ENCODE measurements around the gene INTS3. TPM values are rescaled to one million over a fixed set of nuclear protein-coding genes. Genes with fewer than 3 reads are reported as not detected.

The INTS3 gene, protein sequence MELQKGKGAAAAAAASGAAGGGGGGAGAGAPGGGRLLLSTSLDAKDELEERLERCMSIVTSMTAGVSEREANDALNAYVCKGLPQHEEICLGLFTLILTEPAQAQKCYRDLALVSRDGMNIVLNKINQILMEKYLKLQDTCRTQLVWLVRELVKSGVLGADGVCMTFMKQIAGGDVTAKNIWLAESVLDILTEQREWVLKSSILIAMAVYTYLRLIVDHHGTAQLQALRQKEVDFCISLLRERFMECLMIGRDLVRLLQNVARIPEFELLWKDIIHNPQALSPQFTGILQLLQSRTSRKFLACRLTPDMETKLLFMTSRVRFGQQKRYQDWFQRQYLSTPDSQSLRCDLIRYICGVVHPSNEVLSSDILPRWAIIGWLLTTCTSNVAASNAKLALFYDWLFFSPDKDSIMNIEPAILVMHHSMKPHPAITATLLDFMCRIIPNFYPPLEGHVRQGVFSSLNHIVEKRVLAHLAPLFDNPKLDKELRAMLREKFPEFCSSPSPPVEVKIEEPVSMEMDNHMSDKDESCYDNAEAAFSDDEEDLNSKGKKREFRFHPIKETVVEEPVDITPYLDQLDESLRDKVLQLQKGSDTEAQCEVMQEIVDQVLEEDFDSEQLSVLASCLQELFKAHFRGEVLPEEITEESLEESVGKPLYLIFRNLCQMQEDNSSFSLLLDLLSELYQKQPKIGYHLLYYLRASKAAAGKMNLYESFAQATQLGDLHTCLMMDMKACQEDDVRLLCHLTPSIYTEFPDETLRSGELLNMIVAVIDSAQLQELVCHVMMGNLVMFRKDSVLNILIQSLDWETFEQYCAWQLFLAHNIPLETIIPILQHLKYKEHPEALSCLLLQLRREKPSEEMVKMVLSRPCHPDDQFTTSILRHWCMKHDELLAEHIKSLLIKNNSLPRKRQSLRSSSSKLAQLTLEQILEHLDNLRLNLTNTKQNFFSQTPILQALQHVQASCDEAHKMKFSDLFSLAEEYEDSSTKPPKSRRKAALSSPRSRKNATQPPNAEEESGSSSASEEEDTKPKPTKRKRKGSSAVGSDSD
- total RNA-seq = 55.7 TPM

GRCh38 chr1:153727463-153728304 lies at the start of gene INTS3:
INTS3 (plus strand) TSS chr1:153728050; CDS start chr1:153728635, 585 bp downstream.

GRCh38 chr1:153678519-153679336 lies 49.1 kb upstream of the INTS3 start, which contains the start of gene NPR1:
NPR1 (plus strand) TSS chr1:153678688; CDS start chr1:153679109, 421 bp downstream.

GRCh38 chr1:153774780-153775457 lies 47.1 kb downstream of the INTS3 start, which contains the start of gene SLC27A3:
SLC27A3 (plus strand) TSS chr1:153775407; CDS start chr1:153775498, 91 bp downstream.

Other genes with a start within 250 kb of the INTS3 start
- 36.1 TPM for gene S100A6, start 192.1 kb upstream of the INTS3 start, total RNA-seq
- gene S100A5, start 187.1 kb upstream of the INTS3 start, total RNA-seq = not detected
- 77.8 TPM for gene S100A4, start 182.2 kb upstream of the INTS3 start, total RNA-seq
- gene S100A3, start 178.8 kb upstream of the INTS3 start, total RNA-seq = 1.0 TPM
- gene S100A2, start 162.2 kb upstream of the INTS3 start, total RNA-seq = 2.3 TPM
- 39.4 TPM for gene S100A16, start 114.9 kb upstream of the INTS3 start, total RNA-seq
- 4.4 TPM for gene S100A14, start 111.7 kb upstream of the INTS3 start, total RNA-seq
- gene S100A13, start 100.5 kb upstream of the INTS3 start, total RNA-seq = 13.2 TPM
- 3.5 TPM for gene S100A1, start 99.6 kb upstream of the INTS3 start, total RNA-seq
- 109 TPM for gene CHTOP, start 94.0 kb upstream of the INTS3 start, total RNA-seq
- gene SNAPIN, start 69.3 kb upstream of the INTS3 start, total RNA-seq = 43.6 TPM
- gene ILF2, start 57.1 kb upstream of the INTS3 start, total RNA-seq = 175 TPM
- gene NPR1, start 49.4 kb upstream of the INTS3 start, total RNA-seq = 6.8 TPM
- gene SLC27A3, start 47.4 kb downstream of the INTS3 start, total RNA-seq = 16.4 TPM
- 23.1 TPM for gene GATAD2B, start 194.9 kb downstream of the INTS3 start, total RNA-seq
- 33.4 TPM for gene DENND4B, start 218.7 kb downstream of the INTS3 start, total RNA-seq
- 8.0 TPM for gene CRTC2, start 230.6 kb downstream of the INTS3 start, total RNA-seq
- 51.3 TPM for gene SLC39A1, start 235.5 kb downstream of the INTS3 start, total RNA-seq
- gene CREB3L4, start 239.9 kb downstream of the INTS3 start, total RNA-seq = 16.6 TPM
- 86.2 TPM for gene JTB, start 249.6 kb downstream of the INTS3 start, total RNA-seq

Data from camera-type eye (tissue), 1 donor.